ENCODE data around the gene SLFNL1. TPM values are rescaled to one million over a fixed set of nuclear protein-coding genes. Genes with fewer than 3 reads are reported as not detected.

Gene SLFNL1
- total RNA-seq, 1 donor from 2014 or later: 0.18 TPM

DNA sequence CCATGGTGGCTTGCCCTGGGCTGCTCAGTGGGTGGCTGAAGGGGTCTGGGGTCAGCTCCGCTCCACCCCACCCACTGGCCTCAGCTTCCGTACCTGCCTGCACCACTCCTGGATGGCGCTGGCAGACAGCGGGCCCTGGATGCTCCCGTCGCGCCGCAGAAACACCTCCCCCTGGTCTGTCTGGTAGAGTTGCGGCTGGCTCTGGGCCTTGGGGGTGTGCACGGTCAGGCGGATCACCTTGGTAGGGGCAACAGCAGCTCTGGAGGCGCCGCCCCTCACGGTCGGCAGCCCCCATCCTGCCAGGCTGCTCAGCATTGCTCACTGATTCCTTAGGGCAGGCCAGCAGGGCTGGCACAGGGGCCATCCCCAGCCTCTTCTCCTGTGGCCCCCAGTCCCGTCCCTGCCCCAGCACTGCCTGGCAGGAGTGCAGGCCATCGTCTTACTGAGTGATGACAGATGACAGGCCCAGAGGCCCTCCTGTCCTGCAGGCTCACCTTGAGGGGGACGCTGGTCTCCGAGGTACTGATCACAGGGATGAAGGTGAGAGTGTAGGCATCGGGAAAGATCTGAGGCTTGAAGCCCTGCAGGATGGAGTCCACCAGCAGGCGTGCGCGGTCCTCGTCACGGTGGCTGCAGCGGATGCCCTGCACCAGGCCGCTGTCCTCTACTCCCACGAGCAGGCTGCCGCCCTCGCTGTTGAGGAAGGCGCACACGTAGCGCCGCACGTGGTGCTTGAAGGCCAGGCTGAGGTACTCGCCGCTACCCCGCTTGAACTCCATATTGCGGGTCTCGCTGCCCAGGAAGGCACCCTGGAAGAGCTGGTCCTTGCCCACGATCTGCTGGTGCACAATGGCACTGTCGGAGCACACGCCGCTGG is 4.1 kb downstream of the SLFNL1 start:
- H3K79me2 ChIP-seq (ENCODE audit: insufficient read depth, low read length): no peaks in the 10 kb centered on the region
- peaks cover 3% of the 10 kb centered on the region for H3K4me1 Mint-ChIP-seq (ENCODE audit: low read depth, unreplicated experiment)
- H3K27me3 ChIP-seq (ENCODE audit: insufficient read depth, low read length): no peaks in the 10 kb centered on the region
- H4K20me1 ChIP-seq (ENCODE audit: insufficient read depth, low read length): peaks cover 35% of the 10 kb centered on the region
- no peak overlapping the region for H3K9ac ChIP-seq (ENCODE audit: low read length)
- no peak overlapping the region for H3K27ac ChIP-seq (ENCODE audit: low read depth, low read length)
- H3K4me3 Mint-ChIP-seq (ENCODE audit: unreplicated experiment): no peak overlapping the region
- H3K36me3 Mint-ChIP-seq (ENCODE audit: low read depth, unreplicated experiment): peaks cover 19% of the 10 kb centered on the region
- H3K27me3 Mint-ChIP-seq (ENCODE audit: low read depth, unreplicated experiment): no peaks in the 10 kb centered on the region
- no peak overlapping the region for H3K4me2 ChIP-seq (ENCODE audit: low read length)
- peaks cover 14% of the 10 kb centered on the region for H3K36me3 ChIP-seq (ENCODE audit: insufficient read depth, low read length)
- H3K9me3 ChIP-seq (ENCODE audit: insufficient read depth, low read depth, low read length): no peaks in the 10 kb centered on the region
- no peak overlapping the region for H3K27ac Mint-ChIP-seq (ENCODE audit: unreplicated experiment)
- no peak for FAIRE-seq
- H3K4me3 ChIP-seq (ENCODE audit: insufficient read depth, low read depth, low read length): no peak overlapping the region
- no peak overlapping the region for H2AFZ ChIP-seq (ENCODE audit: low read depth, low read length)
- TF ChIP-seq EZH2 (IDR thresholded peaks at IDR 0.05; ENCODE audit: insufficient read depth, low read length) (no peak), CTCF (IDR thresholded peaks at IDR 0.05; ENCODE audit: insufficient read depth, low read depth, low read length) (no peak)
- DNase-seq (ENCODE audit: low read depth): no peak
- no peaks in the 10 kb centered on the region for H3K9me3 Mint-ChIP-seq (ENCODE audit: unreplicated experiment)
- no peaks in the 10 kb centered on the region for H3K4me1 ChIP-seq (ENCODE audit: insufficient read depth, low read length)

GRCh38 chr1:41015897-41016470 is 5.5 kb downstream of the SLFNL1 start:
- Mint-ChIP-seq H3K9me3 (ENCODE audit: unreplicated experiment) (no peaks in the 10 kb centered on the region), H3K36me3 (ENCODE audit: low read depth, unreplicated experiment) (peaks cover 22% of the 10 kb centered on the region)
- H3K79me2 ChIP-seq (ENCODE audit: insufficient read depth, low read length): peaks cover 5% of the 10 kb centered on the region

More at GRCh38 chr1:41015897-41016470, 5.5 kb downstream of the SLFNL1 start:
- no peak for FAIRE-seq
- peaks cover 28% of the 10 kb centered on the region for H3K36me3 ChIP-seq (ENCODE audit: insufficient read depth, low read length)
- H3K4me3 Mint-ChIP-seq (ENCODE audit: unreplicated experiment): no peak overlapping the region
- H3K4me1 ChIP-seq (ENCODE audit: insufficient read depth, low read length): no peaks in the 10 kb centered on the region
- no peak overlapping the region for H3K9ac ChIP-seq (ENCODE audit: low read length)
- H3K27me3 ChIP-seq (ENCODE audit: insufficient read depth, low read length): no peaks in the 10 kb centered on the region
- no peak for DNase-seq (ENCODE audit: low read depth)
- H3K4me1 Mint-ChIP-seq (ENCODE audit: low read depth, unreplicated experiment): peaks cover 3% of the 10 kb centered on the region
- no peak overlapping the region for H3K27ac ChIP-seq (ENCODE audit: low read depth, low read length)
- H3K9me3 ChIP-seq (ENCODE audit: insufficient read depth, low read depth, low read length): no peaks in the 10 kb centered on the region
- no peak overlapping the region for H3K4me3 ChIP-seq (ENCODE audit: insufficient read depth, low read depth, low read length)
- TF ChIP-seq CTCF (IDR thresholded peaks at IDR 0.05; ENCODE audit: insufficient read depth, low read depth, low read length): no peak
- TF ChIP-seq EZH2 (IDR thresholded peaks at IDR 0.05; ENCODE audit: insufficient read depth, low read length): no peak
- no peak overlapping the region for H2AFZ ChIP-seq (ENCODE audit: low read depth, low read length)
- H4K20me1 ChIP-seq (ENCODE audit: insufficient read depth, low read length): peaks cover 41% of the 10 kb centered on the region
- no peak overlapping the region for H3K27ac Mint-ChIP-seq (ENCODE audit: unreplicated experiment)
- H3K27me3 Mint-ChIP-seq (ENCODE audit: low read depth, unreplicated experiment): no peaks in the 10 kb centered on the region
- no peak overlapping the region for H3K4me2 ChIP-seq (ENCODE audit: low read length)

Measured in astrocyte (in vitro differentiated cells and primary cell).